CD4-positive, alpha-beta T cell treated with Interleukin-6 for 4 hours (primary cell): ENCODE measurements around the gene TOR4A.

Experiments
- DNase-seq: peaks from one replicate; pipeline ENCODE4 v3.0.0-alpha.2; 2020; ENCODE audit warnings: mixed read lengths

Gene TOR4A

DNA sequence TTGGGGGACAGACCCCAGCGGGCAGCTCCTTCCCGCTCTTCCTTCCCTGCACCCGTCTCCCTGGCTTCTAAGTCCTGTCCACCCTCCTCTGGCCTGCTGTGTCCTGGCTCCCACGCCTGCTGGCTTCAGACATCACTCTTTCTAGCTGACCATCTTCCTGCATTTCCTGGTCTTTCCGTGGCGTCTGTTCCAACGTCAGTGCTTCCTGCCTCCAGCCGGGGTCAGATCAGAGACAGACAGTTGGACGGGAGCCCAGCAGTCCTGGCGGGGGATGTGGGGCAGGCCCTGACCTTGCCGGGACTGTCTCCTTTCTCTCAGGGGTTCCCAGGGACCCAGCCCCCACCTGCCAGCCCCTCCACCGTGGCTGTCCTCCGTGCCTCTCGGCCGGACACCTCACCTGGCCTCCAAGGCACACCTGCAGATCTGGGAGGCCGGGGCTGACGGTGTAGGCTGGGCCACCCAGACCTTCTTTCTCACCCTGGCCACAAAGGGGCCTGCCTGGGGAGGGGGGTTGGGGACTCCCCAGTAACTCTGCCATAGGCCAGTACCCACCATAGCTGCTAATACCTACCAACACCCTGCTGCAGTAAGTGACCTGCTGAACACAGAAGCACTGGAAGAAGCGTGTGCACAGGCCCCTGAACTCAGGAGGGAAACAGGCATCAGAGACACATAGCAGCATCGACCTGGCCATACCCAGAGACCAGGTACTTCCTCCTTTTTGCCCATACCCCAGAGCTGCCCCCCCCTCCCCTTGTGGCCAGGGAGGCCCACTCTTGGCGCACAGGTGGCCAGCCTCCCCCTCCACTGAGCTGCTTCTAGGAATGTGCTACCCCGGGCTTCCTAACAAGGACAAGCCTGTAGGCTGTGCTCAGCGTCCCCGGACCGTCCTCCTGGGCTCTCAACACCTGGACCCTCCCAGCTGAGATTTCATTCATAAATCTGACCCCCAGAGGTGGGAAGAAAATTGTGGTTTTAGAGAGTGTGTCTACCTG is 19.4 kb downstream of the TOR4A start:
- DNase-seq, result no peak

DNA sequence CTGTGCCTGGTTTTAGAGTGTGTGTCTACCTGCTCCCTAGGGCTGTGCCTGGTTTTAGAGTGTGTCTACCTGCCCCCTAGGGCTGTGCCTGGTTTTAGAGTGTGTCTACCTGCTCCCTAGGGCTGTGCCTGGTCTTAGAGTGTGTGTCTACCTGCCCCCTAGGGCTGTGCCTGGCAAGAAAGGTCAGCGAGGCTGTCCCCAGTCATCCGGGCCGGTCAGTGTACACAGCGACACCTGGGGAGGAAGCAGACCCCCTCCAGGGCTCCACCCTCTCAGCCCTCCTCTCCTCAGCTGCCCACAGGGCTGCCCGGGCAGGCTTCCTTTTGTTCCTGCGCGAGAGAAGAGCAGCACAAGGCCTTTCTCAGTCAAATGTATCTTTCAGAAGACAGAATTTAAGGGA is 20.4 kb downstream of the TOR4A start:
- DNase-seq, result no peak

DNA sequence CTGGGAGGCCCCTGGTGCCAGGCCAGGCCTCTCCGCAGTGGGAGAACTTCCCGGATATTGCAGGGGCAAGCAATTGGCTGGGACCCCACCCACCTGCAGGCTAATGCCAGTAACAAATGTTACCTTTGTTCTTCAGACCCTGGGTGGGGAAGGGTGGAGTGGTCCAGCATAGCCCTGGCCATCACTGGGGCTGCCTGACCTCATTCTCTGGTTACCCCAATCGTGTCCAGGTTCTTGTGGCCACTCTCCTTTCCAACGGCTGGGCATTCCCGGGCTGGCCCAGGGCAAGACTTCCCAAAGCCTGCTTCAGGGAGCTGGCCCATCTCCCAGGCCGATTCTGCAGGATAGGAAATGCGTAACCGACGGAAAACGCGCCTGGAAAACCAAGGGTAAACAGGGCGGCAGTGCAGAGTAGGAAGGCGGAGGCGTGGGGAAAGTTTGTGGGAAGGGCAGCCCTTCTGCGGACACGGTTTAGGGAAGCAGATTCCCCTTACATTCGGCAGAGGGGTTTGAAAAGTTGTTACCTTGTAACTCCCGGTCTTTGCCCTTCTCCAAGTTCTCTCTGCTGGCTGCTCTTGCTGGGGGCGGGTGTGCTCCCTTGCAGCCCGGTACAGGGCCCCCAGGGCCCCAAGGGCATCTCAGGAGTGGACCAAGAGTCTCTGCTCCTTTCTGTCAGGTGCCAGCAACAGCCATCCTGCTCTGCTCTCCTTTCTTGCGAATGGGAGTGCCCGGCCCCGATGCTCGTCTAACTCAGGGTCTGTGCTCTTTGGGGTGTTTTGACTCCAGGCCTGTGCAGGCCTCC is 21.1 kb downstream of the TOR4A start:
- DNase-seq, result no peak

DNA sequence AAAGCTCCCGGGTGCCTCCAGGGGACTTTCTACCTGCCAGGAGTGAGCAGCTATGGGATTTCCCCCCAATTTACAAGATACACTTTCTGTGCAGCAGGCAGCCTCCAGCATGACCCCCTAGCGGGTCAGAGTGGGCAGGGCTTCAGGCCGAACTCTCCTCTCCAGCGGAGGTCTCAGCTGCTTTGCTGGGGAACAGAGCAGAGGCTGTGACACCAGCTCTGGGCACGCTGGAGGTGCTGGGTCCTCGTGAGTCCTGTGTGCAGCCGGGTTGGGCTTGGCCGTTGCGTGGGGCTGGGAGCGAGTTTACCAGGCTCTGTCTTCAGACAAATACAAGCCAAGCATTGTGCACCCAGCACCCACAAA is 21.7 kb downstream of the TOR4A start:
- no peak for DNase-seq

DNA sequence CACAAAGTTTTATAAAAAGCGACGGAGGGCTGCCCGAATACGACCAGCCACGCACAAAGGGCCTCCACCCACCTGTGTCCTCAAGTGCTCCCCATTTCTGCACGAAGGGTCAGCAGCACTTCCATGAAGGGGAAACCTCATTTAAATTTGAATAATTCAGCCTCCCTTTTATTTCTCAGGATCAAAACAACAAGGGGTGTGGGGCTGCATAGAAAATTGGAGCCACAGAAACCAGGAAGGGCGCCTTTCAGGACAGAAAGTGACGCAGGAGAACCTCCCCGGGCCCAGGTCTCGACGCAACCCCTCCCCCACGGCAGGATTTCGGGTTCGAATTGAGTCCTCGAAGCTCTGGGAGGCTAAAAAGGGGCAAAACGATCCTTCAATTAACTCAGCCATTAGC is 22.4 kb downstream of the TOR4A start:
- DNase-seq, result no peak

DNA sequence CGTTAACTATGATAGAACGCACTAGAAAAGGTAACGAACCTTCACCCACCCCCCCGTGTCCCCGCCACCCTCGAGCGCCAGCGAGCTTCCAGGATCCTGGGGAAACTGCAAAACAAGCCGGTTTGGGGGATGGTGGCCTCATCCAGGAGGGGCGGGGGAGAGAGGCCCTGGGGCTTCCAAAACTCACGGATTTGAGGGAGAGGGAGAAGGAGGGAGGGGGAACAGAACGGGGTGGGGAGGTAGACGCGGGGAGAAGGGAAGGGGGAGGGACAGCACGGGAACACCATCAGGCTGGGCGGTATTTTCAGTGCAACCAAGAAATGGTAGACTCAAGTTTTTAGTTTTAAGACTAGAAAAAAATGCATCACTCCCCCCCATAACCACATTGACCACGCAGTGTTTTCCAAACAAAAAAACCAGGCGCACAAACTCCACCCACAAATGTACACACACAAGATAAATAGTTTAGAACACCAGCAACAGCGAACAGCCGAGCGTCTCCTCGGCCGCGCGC is 23.1 kb downstream of the TOR4A start:
- DNase-seq, result no peak

DNA sequence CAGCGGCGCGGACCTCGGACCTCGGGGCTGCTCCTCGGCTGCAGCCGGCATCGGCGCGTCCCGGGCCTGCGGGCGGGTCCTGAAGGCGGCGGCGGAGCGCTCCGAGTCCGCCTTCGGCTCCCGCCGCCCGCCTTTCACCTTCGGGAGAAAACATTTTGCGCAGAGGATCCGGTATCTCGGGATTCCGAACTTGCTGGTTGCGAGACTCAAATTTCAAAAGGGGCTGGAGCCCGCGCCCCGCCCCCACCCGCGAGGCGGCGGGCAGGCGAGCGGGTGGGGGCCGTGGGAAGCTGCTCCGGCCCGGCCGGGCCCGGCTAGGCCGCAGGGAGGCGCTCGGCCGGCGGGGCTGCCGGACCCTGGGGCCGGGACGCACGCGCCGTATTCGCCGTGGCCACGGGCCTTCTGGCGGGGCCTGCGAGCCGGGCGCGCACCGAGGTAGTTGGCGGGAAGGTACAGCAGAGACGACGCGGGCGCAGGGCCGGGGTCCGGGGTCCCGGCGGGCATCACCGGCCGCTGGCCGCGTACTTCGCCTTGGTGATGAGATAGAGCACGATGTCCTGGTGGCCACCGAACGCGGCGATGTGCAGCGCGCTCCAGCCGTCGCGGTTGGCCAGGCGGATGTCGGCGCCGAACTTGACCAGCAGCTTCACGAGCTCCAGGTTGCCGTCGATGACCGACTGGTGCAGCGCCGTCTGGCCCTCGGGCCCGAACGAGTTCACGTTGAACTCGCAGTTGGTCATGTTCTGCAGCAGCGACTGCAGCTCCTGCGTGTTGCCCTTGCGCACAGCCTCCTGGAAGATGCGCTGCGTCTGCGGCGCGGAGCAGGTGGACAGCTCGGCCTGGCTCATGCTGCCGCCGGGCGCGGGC is 23.8 kb downstream of the TOR4A start:
- peak; percentile 40 for DNase-seq

DNA sequence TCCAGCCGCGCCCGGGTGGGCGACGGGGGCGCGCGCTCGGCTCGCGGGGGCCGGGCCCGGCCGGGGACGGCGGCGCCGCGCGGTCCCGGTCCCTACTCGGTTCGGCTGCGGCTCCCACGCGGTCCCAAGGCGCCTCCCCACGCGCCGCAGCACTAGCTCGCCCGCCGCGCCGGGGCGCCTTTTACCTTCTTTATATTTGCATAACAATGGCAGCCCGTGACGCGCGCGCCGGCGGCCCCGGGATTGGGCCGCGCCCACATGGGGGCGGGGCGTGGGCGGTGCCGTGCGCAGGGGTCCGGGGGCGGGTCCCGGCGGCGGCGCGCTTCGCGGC is 24.6 kb downstream of the TOR4A start, which contains the start of gene NRARP:
Gene NRARP (minus strand): TSS at position 154 of the 331 bp plus-strand sequence. CDS start 343 bp downstream, outside the sequence.
- peak; percentile 94 for DNase-seq

DNA sequence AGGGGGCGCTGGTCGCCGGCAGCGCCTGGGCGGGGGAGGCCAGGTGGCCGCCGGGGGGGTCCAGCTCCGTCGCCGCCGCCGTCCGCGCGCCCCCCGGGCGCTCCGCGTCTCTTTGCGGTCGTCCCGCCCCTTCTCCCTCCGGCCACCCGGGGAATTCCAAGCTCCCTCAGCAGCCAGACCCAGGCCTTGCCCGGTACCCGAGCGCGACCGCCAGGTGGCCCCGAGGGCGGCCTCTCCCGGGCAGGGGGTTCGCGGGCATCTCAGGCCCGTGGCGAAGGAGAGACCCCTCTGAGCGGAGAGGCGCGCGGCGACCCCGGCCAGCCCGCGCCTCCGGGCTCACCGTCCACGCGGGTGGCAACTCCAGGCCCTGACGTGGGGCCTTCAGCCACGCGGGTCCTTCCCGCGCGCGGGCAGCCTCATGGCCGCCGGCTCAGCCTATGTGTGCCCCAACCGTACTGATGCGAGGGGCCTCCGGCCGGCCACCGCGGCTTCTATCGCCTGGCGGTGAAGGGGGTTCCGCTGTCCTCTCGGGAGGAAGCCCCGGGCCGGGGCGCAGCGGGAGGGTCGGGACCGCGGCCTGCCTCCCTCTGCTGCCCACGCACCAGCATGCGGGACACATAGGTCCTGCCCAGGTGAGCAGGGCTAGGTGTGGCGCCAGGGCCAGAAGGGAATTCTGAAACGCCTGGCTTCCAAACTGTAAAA is 25.1 kb downstream of the TOR4A start:
- no peak for DNase-seq

DNA sequence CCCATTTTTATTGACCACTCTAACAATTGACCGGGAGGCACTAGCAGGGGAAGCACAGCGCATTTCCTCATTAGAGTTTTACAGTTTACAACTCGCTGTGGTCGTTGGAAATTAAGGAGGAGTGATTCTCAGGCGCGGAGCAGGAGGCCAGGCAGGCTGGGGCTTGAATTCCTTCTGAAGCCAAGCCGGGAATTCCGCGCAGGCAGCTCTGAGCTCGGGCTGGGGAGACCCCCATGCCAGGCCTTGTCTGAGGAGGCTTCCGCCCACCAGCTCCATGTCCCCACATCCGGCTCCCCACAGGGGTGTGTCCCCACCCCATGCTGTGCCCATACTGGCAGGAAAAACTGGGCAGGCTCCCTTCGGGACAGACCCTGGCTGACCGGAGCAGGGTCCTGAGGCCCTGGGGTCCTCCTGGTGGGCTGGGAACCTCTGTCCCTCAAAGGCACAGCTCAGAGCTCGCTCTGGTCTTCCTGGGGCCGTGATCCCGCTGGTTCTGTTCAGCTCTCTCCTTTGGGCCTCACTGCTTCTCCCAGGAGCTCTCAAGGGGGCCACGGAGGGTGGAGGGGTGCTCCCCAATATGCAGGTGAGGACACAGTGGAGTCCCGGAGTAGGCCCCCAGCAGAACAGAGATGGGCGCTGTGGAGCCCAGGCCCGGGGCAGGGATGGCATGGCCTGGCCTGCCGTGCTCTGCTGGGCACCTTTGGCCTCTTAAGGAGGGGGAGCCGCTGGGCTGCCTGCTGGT is 25.8 kb downstream of the TOR4A start:
- no peak for DNase-seq

DNA sequence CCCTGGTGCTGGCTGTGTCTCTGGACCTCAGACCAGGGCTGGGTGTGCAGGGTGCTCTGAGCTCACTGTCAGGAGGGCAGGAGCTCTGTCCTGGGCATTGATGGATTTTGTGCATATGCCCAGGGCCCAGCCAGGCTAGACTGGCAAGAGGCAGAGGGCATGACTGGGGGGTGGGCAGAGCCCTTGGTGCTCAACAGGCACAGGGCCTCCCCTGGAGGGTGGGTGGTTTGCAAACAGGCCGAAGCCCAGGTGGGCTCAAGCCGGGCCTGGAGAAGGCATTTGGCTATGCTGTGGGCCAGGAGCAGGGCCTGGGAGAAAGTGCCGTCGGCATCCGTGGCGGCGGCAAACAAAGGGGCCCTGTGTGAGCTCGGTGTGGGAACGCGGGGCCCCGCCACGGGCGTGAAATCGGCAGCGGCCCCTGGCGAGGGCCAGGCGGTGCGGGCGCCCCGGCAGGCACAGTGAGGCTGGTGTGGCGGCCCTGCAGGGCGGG is 26.4 kb downstream of the TOR4A start:
- DNase-seq, result no peak

DNA sequence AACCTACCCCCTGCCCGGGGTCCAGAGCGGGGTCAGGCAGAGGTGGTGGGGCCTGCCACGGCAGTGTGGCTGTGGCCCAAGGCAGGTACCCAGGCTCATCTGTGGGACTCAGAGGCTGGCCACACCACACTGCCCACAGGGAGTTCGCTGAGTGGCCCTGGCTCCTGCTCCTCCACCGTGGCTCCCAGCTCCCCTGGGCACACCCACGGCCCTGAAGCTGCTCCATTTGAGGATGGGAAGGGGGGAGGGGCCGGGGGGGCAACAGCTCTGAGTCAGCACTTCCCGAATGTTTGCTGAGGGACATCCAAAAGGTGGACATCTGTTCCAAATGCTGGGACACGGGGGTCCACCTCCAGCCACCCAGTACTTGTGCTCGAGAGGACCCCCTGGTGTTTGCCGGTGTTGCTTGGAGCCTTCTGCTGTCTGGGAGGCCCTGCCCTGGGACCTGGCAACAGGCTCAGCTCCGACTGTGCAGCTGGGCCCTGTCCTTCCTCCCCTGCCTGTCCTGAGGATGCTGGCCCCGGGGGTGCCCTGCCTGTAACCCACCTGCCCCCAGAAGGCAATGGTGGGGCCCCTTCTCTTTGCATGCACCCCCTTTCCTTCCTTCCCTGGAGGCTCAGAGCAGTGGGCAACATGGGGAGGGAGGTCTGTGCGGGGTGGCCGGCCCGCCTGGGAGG is 27.0 kb downstream of the TOR4A start:
- DNase-seq, result no peak

DNA sequence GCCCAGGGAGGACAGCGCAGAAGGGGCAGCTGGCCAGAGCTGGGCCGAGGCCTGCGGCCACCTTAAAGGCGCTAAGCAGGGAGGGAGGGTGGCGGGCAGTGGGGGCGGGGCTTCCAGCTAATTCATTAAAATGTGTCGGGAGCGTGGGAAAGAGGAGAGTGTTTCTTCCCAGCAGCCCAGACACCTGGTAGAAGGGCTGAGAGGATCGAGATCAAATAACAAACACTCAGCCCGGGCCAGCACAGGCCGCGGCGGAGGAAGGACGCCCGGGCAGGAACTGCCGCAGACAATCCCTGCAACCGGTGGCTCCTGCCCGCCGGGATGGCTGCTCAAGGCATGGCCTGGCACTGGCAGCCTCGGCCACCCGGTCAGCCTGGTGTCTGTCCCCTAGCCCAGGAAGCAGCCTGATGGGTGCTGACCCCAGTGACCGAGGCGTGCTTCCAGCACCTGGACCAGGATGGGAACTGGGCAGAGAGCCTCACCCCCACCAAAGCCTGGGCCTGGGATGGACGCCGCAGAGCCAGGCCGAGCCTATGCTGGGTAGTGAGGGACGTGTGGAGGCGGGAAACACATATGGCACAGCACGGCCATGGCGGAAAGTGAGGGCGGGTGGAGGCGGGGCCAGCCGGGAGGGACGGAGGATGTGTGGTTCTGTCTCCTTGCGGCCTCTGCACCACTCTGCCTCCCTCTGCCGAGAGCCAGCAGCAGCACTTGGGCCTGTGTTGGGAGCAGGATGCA is 27.7 kb downstream of the TOR4A start:
- DNase-seq, result peak; percentile 74

DNA sequence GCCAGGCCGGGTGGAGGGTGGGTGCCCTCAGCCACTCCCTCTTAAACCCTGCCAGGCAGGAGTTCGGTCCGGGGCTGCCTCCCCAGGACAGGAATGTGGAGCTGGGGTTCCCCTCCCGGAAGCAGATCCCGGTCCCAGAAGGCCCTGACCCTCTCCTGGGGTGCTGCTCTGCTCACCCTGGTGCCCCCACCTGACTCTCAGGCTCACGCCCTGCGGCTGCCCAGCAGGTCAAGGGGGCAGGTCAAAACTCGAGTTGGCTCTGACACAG is 28.2 kb downstream of the TOR4A start:
- no peak for DNase-seq

DNA sequence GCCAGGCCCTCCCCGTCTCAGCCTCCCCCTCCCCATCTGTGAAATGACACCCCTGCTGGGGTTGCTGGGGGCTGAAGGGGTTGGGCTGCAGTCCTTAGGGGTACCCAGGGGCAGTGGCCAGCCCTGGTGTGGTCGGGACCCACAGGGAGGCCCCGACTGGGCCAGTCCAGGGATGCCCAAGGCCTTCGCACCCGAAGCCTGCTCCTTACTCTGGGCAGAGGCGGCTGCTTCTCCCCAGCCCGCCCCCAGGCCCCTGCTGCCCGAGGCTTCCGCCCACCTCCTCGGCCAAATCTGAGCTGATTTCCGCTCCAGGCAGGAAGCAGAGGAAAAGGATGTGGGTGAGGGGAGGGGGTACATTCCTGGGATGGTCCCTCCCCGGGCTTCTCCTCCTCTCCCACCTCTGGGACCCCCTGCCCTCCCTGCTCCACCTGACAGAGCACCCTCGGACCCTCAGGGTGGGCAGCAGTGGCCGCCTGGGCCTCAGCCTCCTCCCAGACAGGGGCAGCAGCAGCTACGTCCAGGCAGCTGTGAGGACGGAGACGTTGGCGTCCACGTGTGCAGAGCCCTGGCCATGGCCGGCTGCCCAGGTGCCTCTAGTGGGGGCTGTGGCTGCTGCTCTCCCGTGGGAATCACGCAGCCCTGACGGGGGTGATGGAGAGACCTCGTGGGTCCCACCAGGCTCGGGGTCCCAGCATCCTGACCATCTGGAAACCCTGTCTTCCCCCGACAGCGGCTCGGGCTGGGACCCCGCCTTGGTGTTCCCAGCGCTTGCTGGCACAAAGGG is 28.7 kb downstream of the TOR4A start:
- DNase-seq, result no peak

DNA sequence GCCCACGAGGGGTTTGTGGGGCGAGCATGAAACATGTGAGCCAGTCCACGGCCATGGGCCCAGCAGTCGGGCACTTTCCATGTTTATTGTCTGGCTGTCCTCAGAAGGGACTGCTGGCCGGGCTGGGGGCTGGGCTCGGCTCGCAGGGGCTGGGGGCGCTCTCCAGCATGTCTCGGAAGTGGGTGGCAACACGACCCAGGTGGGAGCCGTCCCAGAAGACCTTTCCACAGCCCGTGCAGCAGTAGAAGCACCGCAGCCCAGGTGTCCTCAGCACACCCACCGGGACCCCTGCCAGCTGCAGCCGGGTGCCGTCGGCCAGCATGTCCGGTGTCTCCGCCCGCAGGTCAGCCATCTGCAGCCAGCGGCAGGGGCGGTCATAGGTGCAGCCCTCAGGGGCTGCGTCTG is 29.3 kb downstream of the TOR4A start:
- no peak for DNase-seq

DNA sequence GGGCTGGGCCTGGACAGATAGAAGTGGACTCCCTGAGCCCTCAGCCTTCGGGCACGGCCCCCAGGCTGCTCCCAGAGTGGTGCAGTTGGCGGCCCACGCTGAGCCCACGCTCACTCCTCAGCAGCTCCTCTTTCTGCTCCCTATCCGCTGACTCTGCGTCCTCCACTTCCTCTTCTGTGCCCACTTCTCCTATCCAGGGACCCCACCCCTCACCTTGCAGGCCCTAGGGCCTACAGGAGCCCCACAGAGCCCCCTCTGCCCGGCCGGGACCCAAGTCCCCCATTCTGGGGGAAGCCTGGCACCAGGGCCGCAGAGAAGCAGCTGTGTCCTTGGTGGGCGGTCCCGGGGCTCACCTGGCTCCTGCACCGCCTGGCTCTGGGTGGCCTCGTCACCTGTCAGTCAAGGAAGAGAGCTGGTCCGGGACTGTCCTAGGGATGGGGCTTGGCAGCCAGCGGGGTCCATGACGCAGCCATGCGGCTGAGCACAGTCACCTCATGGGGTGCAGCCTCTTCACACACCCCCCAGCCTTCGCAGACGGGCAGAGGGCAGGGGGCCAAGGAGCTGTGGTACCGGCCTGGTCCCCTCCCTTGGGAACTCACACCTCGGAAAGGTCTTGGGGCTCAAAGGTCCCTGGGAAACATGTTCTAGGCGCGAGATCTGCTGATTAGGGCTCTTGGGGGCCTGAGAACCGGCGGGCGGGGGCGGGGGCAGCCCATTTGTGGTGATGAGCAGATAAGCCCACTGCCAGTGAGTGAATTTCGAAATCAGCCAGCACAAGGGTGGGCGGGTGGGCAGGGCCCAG is 29.9 kb downstream of the TOR4A start:
- DNase-seq, result no peak

DNA sequence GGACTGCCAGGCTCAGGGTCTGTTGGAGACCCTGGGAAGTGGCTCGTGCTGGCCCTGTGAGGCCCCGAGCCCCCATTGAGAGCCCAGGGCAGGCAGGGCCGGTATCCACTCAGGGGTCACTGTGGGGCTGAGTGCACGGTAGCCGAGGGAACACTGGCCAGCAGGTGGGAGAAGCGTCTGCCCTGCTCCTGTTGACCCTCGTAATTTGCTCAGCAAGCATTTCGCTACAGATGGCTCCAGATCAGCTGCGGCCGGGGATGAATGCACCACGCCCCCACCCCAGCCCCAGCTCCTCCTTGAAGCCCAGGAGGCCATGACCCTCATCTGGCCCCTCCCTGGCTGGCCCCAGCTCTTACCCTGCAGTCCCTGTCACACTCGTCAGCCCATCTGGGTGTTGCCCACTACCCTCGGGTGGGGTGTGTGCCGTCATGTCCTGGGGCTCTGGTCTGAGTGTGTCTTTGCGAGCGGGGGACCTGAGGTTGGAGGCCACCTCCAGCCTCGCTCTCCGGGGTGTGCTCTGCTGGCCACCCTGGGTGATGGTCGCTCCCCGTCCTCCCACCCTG is 30.6 kb downstream of the TOR4A start:
- no peak for DNase-seq
